Measurements from ENCODE around the gene BRI3. TPM values are rescaled to one million over a fixed set of nuclear protein-coding genes. Genes with fewer than 3 reads are reported as not detected.
"Not testable (repeated sequence)": the region's sequence is repeated elsewhere in the genome, so short reads cannot be mapped to it uniquely, and the experiment has no call there.

The BRI3 gene
- total RNA-seq, 1 experiment from 2014 or later = 30.2 TPM

DNA sequence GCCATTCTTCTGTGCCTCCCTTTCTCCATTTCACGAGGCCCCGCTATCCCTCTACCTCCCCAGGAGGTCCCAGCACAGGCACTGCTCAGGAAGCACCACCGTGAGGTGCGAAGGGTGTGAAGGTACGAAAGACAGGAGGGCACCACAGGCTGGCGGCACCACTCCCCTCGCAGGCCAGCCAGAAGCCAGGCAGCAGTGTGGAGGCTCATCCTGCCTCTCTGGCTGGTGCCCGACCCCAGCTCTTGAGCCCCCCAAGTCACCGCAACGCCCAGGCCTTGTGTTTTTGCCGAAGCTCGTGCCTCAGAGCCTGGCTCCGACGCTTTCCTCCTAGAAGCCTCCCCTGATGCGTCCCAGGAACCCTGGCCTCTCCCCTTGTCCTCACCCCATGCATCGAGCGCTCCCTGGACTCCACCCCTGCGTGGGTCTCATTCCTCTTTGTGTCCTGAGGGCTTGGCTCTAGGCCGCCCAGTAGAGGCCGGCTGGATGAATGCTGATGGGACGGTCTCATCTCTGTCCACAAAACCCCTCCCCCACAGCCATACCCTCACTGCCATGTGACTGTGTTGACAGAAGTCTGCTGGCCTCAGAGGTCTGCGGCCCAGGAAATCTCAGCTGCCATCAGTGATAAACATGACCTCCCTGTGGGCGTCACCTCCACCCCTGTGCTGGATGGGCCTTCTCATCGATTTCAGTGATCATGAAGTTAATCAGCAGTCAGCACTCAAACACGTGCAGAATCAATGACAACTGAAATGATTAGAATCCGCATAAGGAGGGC lies 19.3 kb downstream of the BRI3 start:
- Histone ChIP-seq H3K4me3 (no peak overlapping the region), H3K27me3 (replicated peaks) (no peaks in the 10 kb centered on the region), H3K27ac (no peak overlapping the region), H3K4me1 (replicated peaks) (no peaks in the 10 kb centered on the region), H3K9me3 (replicated peaks) (no peaks in the 10 kb centered on the region), H3K36me3 (peaks cover 19% of the 10 kb centered on the region)
- DNase-seq (ENCODE audit: low read depth in 1 of 2, low spot score in 2 of 2) = no peak

DNA sequence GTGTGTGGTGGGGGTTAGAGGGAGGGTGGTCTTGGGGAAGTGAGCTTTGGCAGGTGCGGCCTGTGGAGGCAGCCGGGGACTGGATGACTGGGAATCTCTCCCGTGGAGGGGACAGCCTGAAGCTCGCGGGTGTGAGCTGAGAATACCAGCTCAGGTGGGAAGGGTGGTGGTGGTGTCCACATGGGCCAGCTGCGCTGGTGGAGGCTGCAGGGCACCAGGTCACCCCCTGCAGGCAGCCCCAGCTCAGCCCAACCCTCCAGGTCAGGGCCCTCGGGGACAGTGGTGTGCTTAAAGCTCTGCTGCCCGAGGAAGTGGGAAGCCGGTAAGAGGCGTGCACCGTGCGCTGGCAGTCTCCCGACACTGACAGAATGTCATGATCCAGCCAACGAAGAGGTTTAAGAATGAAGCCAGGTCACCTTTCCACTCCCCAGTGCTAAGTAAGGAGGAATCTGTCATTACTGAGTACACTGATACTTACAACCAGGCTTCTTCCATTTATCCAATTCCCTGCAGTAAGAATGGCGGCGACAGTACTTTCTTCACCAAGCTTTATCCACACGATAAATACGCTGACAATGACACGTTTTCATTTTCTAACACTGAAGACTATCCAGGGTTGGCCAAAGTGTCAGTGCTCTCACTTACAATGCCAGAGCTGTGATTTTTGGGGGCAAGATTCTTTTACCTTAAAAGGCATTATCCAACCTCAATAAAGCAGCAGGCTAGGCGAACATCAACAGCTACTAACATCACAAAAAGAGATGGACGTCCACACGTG lies 20.4 kb downstream of the BRI3 start:
- DNase-seq (ENCODE audit: low read depth in 1 of 2, low spot score in 2 of 2) = no peak
- Histone ChIP-seq H3K36me3 (peaks cover 26% of the 10 kb centered on the region), H3K4me3 (no peak overlapping the region), H3K27ac (no peak overlapping the region), H3K9me3 (replicated peaks) (no peaks in the 10 kb centered on the region), H3K4me1 (replicated peaks) (no peaks in the 10 kb centered on the region), H3K27me3 (replicated peaks) (no peaks in the 10 kb centered on the region)

DNA sequence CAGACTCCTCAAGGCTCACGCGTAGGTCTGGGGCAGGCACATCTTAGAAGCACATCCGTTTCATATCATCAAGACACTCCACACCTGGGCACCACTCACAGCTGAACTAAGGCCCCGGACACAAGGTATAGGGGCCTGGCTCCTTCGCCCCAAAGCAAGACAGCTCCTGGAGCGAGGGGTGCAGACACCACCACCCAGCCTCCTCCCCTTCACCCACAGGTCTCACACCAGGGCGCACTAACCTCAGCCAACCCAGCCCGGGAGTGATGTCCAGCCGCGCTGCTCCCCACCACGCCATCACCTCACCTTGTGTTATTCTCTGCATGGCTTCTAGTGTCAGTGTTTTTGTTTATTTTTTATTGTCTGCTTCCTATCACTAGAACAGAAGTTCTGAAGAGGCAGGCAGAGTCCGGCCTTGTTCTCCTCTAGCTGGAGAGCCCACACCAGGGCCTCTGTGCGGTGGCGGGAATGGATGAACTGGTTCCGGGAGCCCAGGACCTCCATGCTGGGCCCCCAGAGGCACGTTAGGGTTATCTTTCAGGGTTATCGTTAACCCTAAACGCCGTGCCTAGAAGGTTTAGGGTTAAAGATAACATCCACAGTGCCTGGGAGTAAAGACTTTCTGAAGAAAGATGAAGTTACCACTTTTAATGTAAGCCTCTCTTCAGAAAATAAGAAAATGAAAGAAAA lies 21.8 kb downstream of the BRI3 start:
- Histone ChIP-seq H3K27me3 (replicated peaks) (no peaks in the 10 kb centered on the region), H3K36me3 (peaks cover 26% of the 10 kb centered on the region), H3K9me3 (replicated peaks) (no peaks in the 10 kb centered on the region), H3K4me3 (no peak overlapping the region), H3K4me1 (replicated peaks) (no peaks in the 10 kb centered on the region), H3K27ac (no peak overlapping the region)
- no peak for DNase-seq (ENCODE audit: low read depth in 1 of 2, low spot score in 2 of 2)

DNA sequence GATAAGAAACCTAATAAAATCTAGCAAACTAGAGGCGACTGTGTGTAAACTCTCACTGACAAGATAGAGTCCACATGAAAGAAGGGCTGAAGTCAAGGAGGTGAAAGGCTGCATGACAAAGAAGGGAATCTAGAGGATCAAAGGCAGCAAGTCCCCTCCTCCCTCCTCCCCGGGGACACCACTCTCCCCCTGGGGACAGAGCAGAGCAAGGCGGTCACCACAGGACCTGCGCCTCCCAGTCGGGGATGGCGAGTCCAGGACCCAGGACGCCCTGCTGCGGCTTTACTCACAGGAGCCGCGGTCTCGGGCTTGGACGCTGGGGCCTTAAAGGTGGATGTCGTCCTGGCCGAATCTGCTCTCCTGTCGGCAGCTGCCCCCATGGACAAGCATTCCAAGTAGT lies 22.4 kb downstream of the BRI3 start:
- Histone ChIP-seq H3K4me3 (no peak overlapping the region), H3K36me3 (peaks cover 26% of the 10 kb centered on the region), H3K4me1 (replicated peaks) (no peaks in the 10 kb centered on the region), H3K27me3 (replicated peaks) (no peaks in the 10 kb centered on the region), H3K9me3 (replicated peaks) (no peaks in the 10 kb centered on the region), H3K27ac (no peak overlapping the region)
- DNase-seq (ENCODE audit: low read depth in 1 of 2, low spot score in 2 of 2) = no peak

DNA sequence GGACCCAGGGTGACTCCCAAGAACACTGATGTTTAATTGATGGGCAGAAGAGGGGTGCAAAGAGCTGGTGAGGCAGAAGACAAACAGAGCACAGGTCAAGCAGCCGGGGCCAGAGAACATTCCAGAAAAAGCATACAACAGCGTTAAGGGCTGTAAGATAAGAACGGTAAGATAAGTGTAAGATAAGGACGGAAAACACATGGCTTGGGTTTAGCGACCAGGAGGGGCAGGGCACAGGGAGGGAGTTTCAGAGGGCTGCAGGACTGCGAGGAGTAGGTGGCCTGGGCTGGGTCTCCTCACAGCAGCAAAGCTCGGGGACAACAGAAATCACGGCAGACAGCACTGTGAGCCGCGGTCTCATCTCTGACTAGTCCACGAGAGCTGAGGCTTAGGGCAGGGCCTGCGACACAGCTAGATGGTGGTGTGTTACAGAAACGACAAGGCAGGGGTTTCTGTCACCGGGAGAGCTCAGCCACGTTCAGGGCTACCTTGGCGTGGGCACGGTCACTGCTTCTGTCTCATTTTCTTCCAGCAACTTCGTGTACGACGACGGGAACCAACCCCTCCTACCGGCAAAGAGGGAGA lies 24.6 kb downstream of the BRI3 start:
- no peaks in the 10 kb centered on the region for H3K27me3 ChIP-seq (replicated peaks)
- H3K4me3 ChIP-seq = no peak overlapping the region
- no peak overlapping the region for H3K27ac ChIP-seq
- H3K9me3 ChIP-seq (replicated peaks) = no peaks in the 10 kb centered on the region
- H3K4me1 ChIP-seq (replicated peaks) = no peaks in the 10 kb centered on the region
- no peak for DNase-seq (ENCODE audit: low read depth in 1 of 2, low spot score in 2 of 2)
- H3K36me3 ChIP-seq = peaks cover 36% of the 10 kb centered on the region

DNA sequence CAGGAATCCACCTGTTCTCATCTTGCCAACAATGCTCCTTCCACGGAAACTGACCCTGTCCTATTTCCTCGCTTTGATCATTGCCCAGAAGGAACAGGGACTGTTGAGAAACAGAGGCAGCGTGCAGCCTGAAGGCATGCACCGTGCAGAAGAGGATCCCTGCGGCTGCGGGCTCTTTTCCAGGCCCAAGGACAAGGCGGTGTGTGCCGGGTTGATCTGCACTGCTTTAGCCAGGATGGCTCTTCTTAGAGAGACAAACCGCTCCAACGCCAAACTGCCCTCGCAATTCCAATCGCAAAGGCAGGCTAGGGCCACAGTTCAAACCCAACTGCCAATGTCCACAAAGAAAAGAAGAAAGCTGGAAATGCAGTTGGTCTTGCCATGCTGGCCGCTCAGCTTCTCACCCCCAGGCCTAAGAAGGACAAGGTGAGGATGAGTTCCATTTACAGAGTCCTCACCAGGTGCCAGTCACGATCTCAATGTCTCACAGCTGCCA lies 26.5 kb downstream of the BRI3 start:
- Histone ChIP-seq H3K9me3 (replicated peaks) (no peaks in the 10 kb centered on the region), H3K4me3 (no peak overlapping the region), H3K36me3 (peaks cover 32% of the 10 kb centered on the region), H3K27ac (no peak overlapping the region), H3K27me3 (replicated peaks) (no peaks in the 10 kb centered on the region), H3K4me1 (replicated peaks) (no peaks in the 10 kb centered on the region)
- no peak for DNase-seq (ENCODE audit: low read depth in 1 of 2, low spot score in 2 of 2)

DNA sequence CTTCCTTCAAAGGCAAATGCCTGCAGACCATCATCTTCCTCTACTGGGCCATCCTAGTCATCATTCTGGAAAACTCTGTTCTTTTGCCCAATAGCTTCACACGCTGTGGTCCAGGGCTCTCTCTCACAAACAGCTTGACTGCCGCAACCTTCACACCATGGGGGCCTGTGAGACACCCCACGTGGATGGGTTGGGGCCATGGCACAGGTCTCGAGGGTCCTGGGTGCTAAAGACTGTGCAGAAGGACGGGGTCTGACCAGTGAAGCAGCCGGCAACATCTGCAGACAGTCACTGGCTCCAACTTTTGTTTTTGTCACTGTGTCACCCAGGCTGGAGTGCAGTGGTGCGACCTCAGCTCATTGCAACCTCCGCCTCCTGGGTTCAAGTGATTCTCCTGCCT lies 28.1 kb downstream of the BRI3 start:
- H3K9me3 ChIP-seq (replicated peaks) = no peaks in the 10 kb centered on the region
- no peaks in the 10 kb centered on the region for H3K4me1 ChIP-seq (replicated peaks)
- no peaks in the 10 kb centered on the region for H3K27me3 ChIP-seq (replicated peaks)
- H3K27ac ChIP-seq = no peak overlapping the region
- H3K4me3 ChIP-seq = no peak overlapping the region
- H3K36me3 ChIP-seq = peaks cover 26% of the 10 kb centered on the region
- no peak for DNase-seq (ENCODE audit: low read depth in 1 of 2, low spot score in 2 of 2)

DNA sequence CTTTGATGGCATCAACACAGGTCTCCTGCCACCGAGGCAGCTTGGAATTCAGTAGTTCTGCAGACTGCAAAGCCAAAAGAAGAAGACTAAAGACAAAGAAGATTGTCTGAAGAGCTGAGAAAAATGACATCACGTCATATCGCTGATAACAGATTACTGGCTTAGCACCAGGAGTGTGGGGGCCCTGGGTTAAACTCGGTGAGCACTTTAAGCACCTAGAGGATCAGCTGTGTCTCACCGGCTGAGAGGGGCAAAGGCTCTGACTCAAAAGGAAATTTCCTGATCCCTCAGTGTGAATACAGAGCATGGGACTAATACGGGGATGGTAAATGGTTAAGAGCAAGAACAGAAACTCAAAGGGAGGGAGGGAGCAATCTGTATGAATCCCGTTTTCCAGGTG lies 30.7 kb downstream of the BRI3 start:
- H3K4me3 ChIP-seq = no peak overlapping the region
- no peaks in the 10 kb centered on the region for H3K9me3 ChIP-seq (replicated peaks)
- no peak overlapping the region for H3K27ac ChIP-seq
- DNase-seq (ENCODE audit: low read depth in 1 of 2, low spot score in 2 of 2) = no peak
- peaks cover 27% of the 10 kb centered on the region for H3K36me3 ChIP-seq
- H3K27me3 ChIP-seq (replicated peaks) = no peaks in the 10 kb centered on the region
- no peaks in the 10 kb centered on the region for H3K4me1 ChIP-seq (replicated peaks)

DNA sequence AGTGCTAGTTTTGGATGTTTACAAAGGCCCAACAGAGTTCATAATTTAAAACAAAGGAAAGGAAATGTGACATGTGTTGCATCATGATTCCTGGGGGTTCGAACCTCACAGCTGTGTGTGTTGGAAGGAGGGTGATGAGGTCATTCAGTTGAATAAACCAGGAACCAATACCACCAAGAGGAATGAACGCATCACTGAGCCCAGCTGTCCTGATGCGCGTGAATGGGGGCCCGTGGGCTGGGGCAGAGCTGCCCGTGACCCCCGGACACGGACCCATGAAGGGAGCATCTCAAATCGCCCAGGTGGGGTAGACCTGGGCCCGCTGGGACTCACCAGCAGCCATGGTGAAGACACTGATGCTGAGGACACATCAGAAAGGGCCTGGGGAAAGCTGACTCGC lies 33.0 kb downstream of the BRI3 start:
- H3K4me3 ChIP-seq = no peak overlapping the region
- H3K36me3 ChIP-seq = peaks cover 24% of the 10 kb centered on the region
- no peaks in the 10 kb centered on the region for H3K27me3 ChIP-seq (replicated peaks)
- no peak for DNase-seq (ENCODE audit: low read depth in 1 of 2, low spot score in 2 of 2)
- no peaks in the 10 kb centered on the region for H3K4me1 ChIP-seq (replicated peaks)
- no peaks in the 10 kb centered on the region for H3K9me3 ChIP-seq (replicated peaks)
- no peak overlapping the region for H3K27ac ChIP-seq

DNA sequence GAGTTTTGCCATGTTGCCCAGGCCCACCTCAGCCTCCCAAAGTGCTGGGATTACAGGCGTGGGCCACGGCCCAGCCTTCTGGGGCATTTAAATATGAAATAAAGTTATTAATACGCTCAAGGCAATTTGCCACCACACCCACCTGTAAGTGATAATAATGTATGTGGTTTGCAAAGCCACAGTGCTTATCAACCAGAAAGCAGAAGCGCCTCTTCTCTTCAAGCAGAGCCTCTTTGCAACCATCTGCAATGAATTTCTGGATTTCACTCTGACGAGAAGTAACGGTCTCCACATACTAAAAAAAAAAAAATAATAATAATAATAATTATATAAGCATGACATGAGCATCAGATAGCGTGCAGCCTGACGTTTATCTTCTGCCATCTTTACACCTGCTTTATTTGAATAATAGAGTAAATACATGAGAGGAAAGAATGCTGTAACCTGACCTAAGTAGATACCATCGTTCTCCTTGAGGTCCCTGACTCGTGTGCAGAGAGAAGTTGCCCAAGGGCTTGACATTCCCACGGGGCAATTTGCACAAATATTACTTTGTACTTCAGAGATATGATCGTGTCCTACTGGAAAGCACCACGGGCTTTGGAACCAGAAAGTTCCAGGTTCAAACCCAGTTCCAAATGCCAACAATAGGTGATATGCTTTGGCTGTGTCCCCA lies 34.0 kb downstream of the BRI3 start:
- no peak for DNase-seq (ENCODE audit: low read depth in 1 of 2, low spot score in 2 of 2)
- H3K36me3 ChIP-seq = peaks cover 20% of the 10 kb centered on the region
- no peaks in the 10 kb centered on the region for H3K27me3 ChIP-seq (replicated peaks)
- H3K27ac ChIP-seq = no peak overlapping the region
- no peaks in the 10 kb centered on the region for H3K4me1 ChIP-seq (replicated peaks)
- H3K9me3 ChIP-seq (replicated peaks) = no peaks in the 10 kb centered on the region
- no peak overlapping the region for H3K4me3 ChIP-seq

- not testable (repeated sequence) for H3K9me3 ChIP-seq (replicated peaks); H3K27me3 ChIP-seq (replicated peaks); DNase-seq (ENCODE audit: low read depth in 1 of 2, low spot score in 2 of 2); H3K4me3 ChIP-seq; H3K4me1 ChIP-seq (replicated peaks); H3K27ac ChIP-seq
- H3K36me3 ChIP-seq = peaks cover 16% of the 10 kb centered on the region
Measured at GRCh38 chr7:98315994-98316527, 34.6 kb downstream of the BRI3 start.

- Histone ChIP-seq H3K27ac (no peak overlapping the region), H3K36me3 (peaks cover 16% of the 10 kb centered on the region), H3K27me3 (replicated peaks) (no peaks in the 10 kb centered on the region), H3K9me3 (replicated peaks) (no peaks in the 10 kb centered on the region), H3K4me3 (no peak overlapping the region), H3K4me1 (replicated peaks) (no peaks in the 10 kb centered on the region)
- no peak for DNase-seq (ENCODE audit: low read depth in 1 of 2, low spot score in 2 of 2)
Measured at GRCh38 chr7:98317366-98318040, 36.0 kb downstream of the BRI3 start.

DNA sequence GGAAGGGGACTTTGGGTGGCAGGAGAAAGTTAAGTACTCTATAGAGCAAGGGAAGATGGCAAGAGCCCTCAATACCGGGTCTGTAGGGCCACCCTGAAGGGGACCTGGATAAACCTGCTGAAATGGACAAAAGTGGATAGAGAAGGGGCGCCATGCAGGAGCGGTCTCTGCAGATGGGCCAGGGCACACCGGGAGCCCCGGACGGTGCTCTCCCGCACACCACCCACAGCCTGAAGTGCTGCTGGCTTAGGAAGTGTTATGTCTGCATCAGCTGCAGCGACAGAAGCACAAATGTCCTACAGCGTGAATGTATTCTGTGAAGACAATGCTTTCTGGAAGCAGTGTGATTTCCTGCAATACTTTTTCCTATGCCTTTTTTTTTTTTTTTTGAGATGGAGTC lies 37.7 kb downstream of the BRI3 start:
- Histone ChIP-seq H3K27me3 (replicated peaks) (no peaks in the 10 kb centered on the region), H3K9me3 (replicated peaks) (no peaks in the 10 kb centered on the region), H3K36me3 (peaks cover 16% of the 10 kb centered on the region), H3K4me3 (no peak overlapping the region), H3K27ac (no peak overlapping the region), H3K4me1 (replicated peaks) (peaks cover 9% of the 10 kb centered on the region)
- DNase-seq (ENCODE audit: low read depth in 1 of 2, low spot score in 2 of 2) = no peak

Data from SJSA1 (cell line).